ENCODE measurements around the gene LCP1. TPM values are rescaled to one million over a fixed set of nuclear protein-coding genes. Genes with fewer than 3 reads are reported as not detected.

Gene LCP1
- total RNA-seq, 1 experiment from 2014 or later: 1.5 TPM

GRCh38 chr13:46136688-46137087 is 45.3 kb downstream of the LCP1 start:
- in situ Hi-C loops (cut with HindIII; ENCODE audit: low pct_unique_long_range_greater_than_20kb, low sequenced_read_pairs): no loop called here
- no peaks in the 10 kb centered on the region for H3K36me3 ChIP-seq (ENCODE audit: control insufficient read depth, insufficient read depth, low read length)
- ChIA-PET CTCF (no interaction called here), POLR2A (no interaction called here)
- peaks cover 7% of the 10 kb centered on the region for H3K27me3 ChIP-seq (ENCODE audit: control insufficient read depth, insufficient read depth, low read length)
- H3K4me1 ChIP-seq (ENCODE audit: control insufficient read depth, insufficient read depth, low read length): no peaks in the 10 kb centered on the region
- no TSS peak for BruUV-seq (replicated peaks)
- intact Hi-C loops (cut with micrococcal nuclease; ENCODE audit: unreplicated experiment): no loop called here
- no peak overlapping the region for H3K27ac ChIP-seq (ENCODE audit: low read length)
- TF ChIP-seq SIN3A (IDR thresholded peaks at IDR 0.05; ENCODE audit: borderline replicate concordance, insufficient read depth, low read depth, low read length): no peak
- no peak for ATAC-seq
- no peaks in the 10 kb centered on the region for H3K9me3 ChIP-seq (ENCODE audit: control insufficient read depth, insufficient read depth, low read depth, low read length)
- no peak for DNase-seq (ENCODE audit: low read depth, low spot score)
- H3K4me3 ChIP-seq (ENCODE audit: low read depth in 2 of 2, low read length in 2 of 2): no peak overlapping the region

- no peaks in the 10 kb centered on the region for H3K4me1 ChIP-seq (ENCODE audit: control insufficient read depth, insufficient read depth, low read length)
- DNase-seq (ENCODE audit: low read depth, low spot score) (no peak), ATAC-seq (no peak)
- ChIA-PET CTCF (interaction anchor here (0.6 kb wide), 1 partner anchor 196 kb away, joined by 9 read pairs; no protein-coding TSS in a partner anchor), POLR2A (no interaction called here)
- H3K27ac ChIP-seq (ENCODE audit: low read length): no peak overlapping the region
- no peaks in the 10 kb centered on the region for H3K9me3 ChIP-seq (ENCODE audit: control insufficient read depth, insufficient read depth, low read depth, low read length)
- TF ChIP-seq CTCF (IDR thresholded peaks at IDR 0.05): no peak
- TF ChIP-seq REST (IDR thresholded peaks at IDR 0.05; ENCODE audit: insufficient read depth in 1 of 2, low read depth in 2 of 2, low read length in 1 of 2): no peak
- no peak for TF ChIP-seq TCF7L2 (IDR thresholded peaks at IDR 0.05; ENCODE audit: low read depth, low read length)
- no peak for TF ChIP-seq POLR2AphosphoS5 (IDR thresholded peaks at IDR 0.05; ENCODE audit: low read depth, low read length)
- no peak for TF ChIP-seq SIN3A (IDR thresholded peaks at IDR 0.05; ENCODE audit: borderline replicate concordance, insufficient read depth, low read depth, low read length)
- H3K27me3 ChIP-seq (ENCODE audit: control insufficient read depth, insufficient read depth, low read length): peaks cover 7% of the 10 kb centered on the region
- in situ Hi-C loops (cut with HindIII; ENCODE audit: low pct_unique_long_range_greater_than_20kb, low sequenced_read_pairs) (no loop called here), intact Hi-C loops (cut with micrococcal nuclease; ENCODE audit: unreplicated experiment) (no loop called here)
- BruUV-seq (replicated peaks): no TSS peak
- H3K36me3 ChIP-seq (ENCODE audit: control insufficient read depth, insufficient read depth, low read length): no peaks in the 10 kb centered on the region
- H3K4me3 ChIP-seq (ENCODE audit: low read depth in 2 of 2, low read length in 2 of 2): no peak overlapping the region
Measured at GRCh38 chr13:46134961-46135522, 46.9 kb downstream of the LCP1 start.

GRCh38 chr13:46134494-46134893 is 47.5 kb downstream of the LCP1 start:
- ATAC-seq (no peak), DNase-seq (ENCODE audit: low read depth, low spot score) (no peak)
- intact Hi-C loops (cut with micrococcal nuclease; ENCODE audit: unreplicated experiment) (no loop called here), in situ Hi-C loops (cut with HindIII; ENCODE audit: low pct_unique_long_range_greater_than_20kb, low sequenced_read_pairs) (no loop called here)
- no peak overlapping the region for H3K4me3 ChIP-seq (ENCODE audit: low read depth in 2 of 2, low read length in 2 of 2)
- CTCF ChIA-PET: no interaction called here
- TF ChIP-seq SIN3A (IDR thresholded peaks at IDR 0.05; ENCODE audit: borderline replicate concordance, insufficient read depth, low read depth, low read length): no peak
- TF ChIP-seq REST (IDR thresholded peaks at IDR 0.05; ENCODE audit: insufficient read depth in 1 of 2, low read depth in 2 of 2, low read length in 1 of 2): no peak
- no peak for TF ChIP-seq TCF7L2 (IDR thresholded peaks at IDR 0.05; ENCODE audit: low read depth, low read length)
- no peak for TF ChIP-seq CTCF (IDR thresholded peaks at IDR 0.05)
- TF ChIP-seq POLR2AphosphoS5 (IDR thresholded peaks at IDR 0.05; ENCODE audit: low read depth, low read length): no peak
- no peaks in the 10 kb centered on the region for H3K4me1 ChIP-seq (ENCODE audit: control insufficient read depth, insufficient read depth, low read length)
- H3K27ac ChIP-seq (ENCODE audit: low read length): no peak overlapping the region
- H3K9me3 ChIP-seq (ENCODE audit: control insufficient read depth, insufficient read depth, low read depth, low read length): no peaks in the 10 kb centered on the region
- peaks cover 7% of the 10 kb centered on the region for H3K27me3 ChIP-seq (ENCODE audit: control insufficient read depth, insufficient read depth, low read length)
- no peaks in the 10 kb centered on the region for H3K36me3 ChIP-seq (ENCODE audit: control insufficient read depth, insufficient read depth, low read length)
- POLR2A ChIA-PET: no interaction called here
- no TSS peak for BruUV-seq (replicated peaks)

Data from Panc1 (cell line).